SK-N-SH (cell line): ENCODE results near the gene NPDC1. TPM values are rescaled to one million over a fixed set of nuclear protein-coding genes. Genes with fewer than 3 reads are reported as not detected.

Experiments
- CTCF ChIA-PET: fragments of 300-600, 350-600 bp; formaldehyde crosslinking; extraction: SDS; loops from one replicate; lab custom pipeline; 2021; lab: Yijun Ruan, JAX
- POLR2A ChIA-PET: fragments of 350-600 bp; sonication (Branson Sonifier 250); formaldehyde crosslinking; extraction: SDS; loops from one replicate; lab custom pipeline; 2020; ENCODE audit warnings: antibody characterized with exemption, inconsistent platforms; lab: Yijun Ruan, JAX
- DNase-seq: peaks from one replicate; pipeline ENCODE4 v3.0.0; 2012
- H2AFZ ChIP-seq: fragments of 200-600 bp; sonication (generic); 2 replicates; pipeline ENCODE4 v1.8.1; 2016; ENCODE audit warnings: antibody characterized with exemption, mild to moderate bottlenecking, low read depth
- H3F3A ChIP-seq: fragments of 200-600 bp; sonication (generic); replicated peaks from 2 replicates; pipeline ENCODE3; 2016; ENCODE audit warnings: antibody characterized with exemption, mild to moderate bottlenecking; ENCODE audit not compliant: insufficient read depth
- H3K27ac ChIP-seq, 2 experiments: fragments of 200-500 bp in 1 of 2; fragments of 200-600 bp in 1 of 2; sonication (Bioruptor generic) in 1 of 2; sonication (generic), shearing (Covaris generic) in 1 of 2; 2 replicates each; pipeline versions ENCODE4 v1.5.1 to v1.6.1; 2014 to 2016; ENCODE audit warnings: low read depth in 2 of 2, inconsistent platforms in 1 of 2, low read length in 1 of 2, mild to moderate bottlenecking in 1 of 2, mixed read lengths in 1 of 2
- H3K27me3 ChIP-seq: fragments of 200-600 bp; sonication (generic), shearing (Covaris generic); 2 replicates; pipeline ENCODE4 v1.6.1; 2016; ENCODE audit warnings: mixed run types; ENCODE audit not compliant: insufficient read depth
- H3K36me3 ChIP-seq, 2 experiments: fragments of 200-500 bp in 1 of 2; fragments of 200-600 bp in 1 of 2; sonication (Bioruptor generic) in 1 of 2; sonication (generic) in 1 of 2; replicated peaks in 1 of 2; 2 replicates each; pipeline versions ENCODE3 to v1.5.1; 2014 to 2016; ENCODE audit warnings: low read length in 1 of 2, mild to moderate bottlenecking in 1 of 2; ENCODE audit not compliant: insufficient read depth in 2 of 2, control insufficient read depth in 1 of 2
- H3K4me1 ChIP-seq, 2 experiments: fragments of 200-500 bp in 1 of 2; fragments of 200-600 bp in 1 of 2; sonication (Bioruptor generic) in 1 of 2; sonication (generic), shearing (Covaris generic) in 1 of 2; 2 replicates each; pipeline versions ENCODE4 v1.5.1 to v1.6.1; 2014 to 2016; ENCODE audit warnings: low read depth in 1 of 2, low read length in 1 of 2, mixed run types in 1 of 2; ENCODE audit not compliant: insufficient read depth in 2 of 2, control insufficient read depth in 1 of 2
- H3K4me2 ChIP-seq: fragments of 200-600 bp; sonication (generic), shearing (Covaris generic); 2 replicates; pipeline ENCODE4 v1.6.1; 2017; ENCODE audit warnings: mixed run types
- H3K4me3 ChIP-seq, 2 experiments: fragments of 200-500 bp in 1 of 2; fragments of 200-600 bp in 1 of 2; sonication (Bioruptor generic) in 1 of 2; sonication (generic), shearing (Covaris generic) in 1 of 2; 2 replicates each; pipeline versions ENCODE4 v1.5.1 to v1.8.1; 2014 to 2016; ENCODE audit warnings: low read depth in 2 of 2, inconsistent platforms in 1 of 2, low read length in 1 of 2, mild to moderate bottlenecking in 1 of 2, mixed read lengths in 1 of 2, moderate library complexity in 1 of 2
- H3K79me2 ChIP-seq: fragments of 200-600 bp; sonication (generic); 2 replicates; pipeline ENCODE4 v1.8.1; 2017; ENCODE audit warnings: mild to moderate bottlenecking; ENCODE audit not compliant: insufficient read depth
- H3K9ac ChIP-seq: fragments of 200-600 bp; sonication (generic); 2 replicates; pipeline ENCODE4 v1.6.1; 2017; ENCODE audit warnings: mixed run types
- H3K9me2 ChIP-seq: fragments of 200-600 bp; sonication (generic); 2 replicates; pipeline ENCODE4 v1.6.1; 2017; ENCODE audit warnings: mixed run types
- H3K9me3 ChIP-seq: fragments of 200-600 bp; sonication (generic); 2 replicates; pipeline ENCODE4 v1.6.1; 2017; ENCODE audit warnings: mixed run types, mild to moderate bottlenecking, moderate library complexity
- H4K20me1 ChIP-seq: fragments of 200-600 bp; sonication (generic); 2 replicates; pipeline ENCODE4 v1.6.1; 2017; ENCODE audit warnings: mild to moderate bottlenecking, mixed run types; ENCODE audit not compliant: insufficient read depth
- CHD2 ChIP-seq: fragments of 150-350 bp; IDR thresholded peaks from 2 replicates; pipeline ENCODE4 v1.6.1; 2018; ENCODE audit warnings: low read length; ENCODE audit not compliant: partially characterized antibody
- CTCF ChIP-seq: fragments of 200-600 bp; sonication (generic); IDR thresholded peaks from 2 replicates; pipeline ENCODE4 v1.6.1; 2017; ENCODE audit warnings: antibody characterized with exemption, mild to moderate bottlenecking, moderate library complexity
- EZH2phosphoT487 ChIP-seq: fragments of 200-600 bp; sonication (generic); IDR thresholded peaks from 2 replicates; pipeline ENCODE4 v1.6.1; 2017; ENCODE audit warnings: low read depth, mixed run types, mild to moderate bottlenecking, antibody characterized with exemption, moderate library complexity, borderline replicate concordance
- FOSL2 ChIP-seq: IDR thresholded peaks from 2 replicates; pipeline ENCODE4 v1.4.0; 2012; ENCODE audit warnings: low read depth, mild to moderate bottlenecking, moderate library complexity, borderline replicate concordance
- FOXJ3 ChIP-seq: sonication (generic); formaldehyde crosslinking; IDR thresholded peaks from 2 replicates; pipeline ENCODE4 v1.5.1; 2020; ENCODE audit warnings: mild to moderate bottlenecking, missing genetic modification reagents
- GATA2 ChIP-seq: sonication (generic); formaldehyde crosslinking; IDR thresholded peaks from 2 replicates; pipeline ENCODE4 v1.5.0; 2020; ENCODE audit warnings: mild to moderate bottlenecking, missing genetic modification reagents
- IRF3 ChIP-seq: fragments of 150-350 bp; IDR thresholded peaks from 2 replicates; pipeline ENCODE4 v1.6.1; 2016; ENCODE audit warnings: mild to moderate bottlenecking, low read depth, low read length
- JUND ChIP-seq: IDR thresholded peaks from 2 replicates; pipeline ENCODE4 v1.4.0; 2012
- MAX ChIP-seq: IDR thresholded peaks from 2 replicates; pipeline ENCODE4 v1.4.0; 2012; ENCODE audit warnings: low read depth
- MEF2A ChIP-seq: IDR thresholded peaks from 2 replicates; pipeline ENCODE4 v1.4.0; 2012; ENCODE audit warnings: low read depth, borderline replicate concordance
- NFIC ChIP-seq: IDR thresholded peaks from 2 replicates; pipeline ENCODE4 v1.4.0; 2012; ENCODE audit warnings: borderline replicate concordance
- NRF1 ChIP-seq: IDR thresholded peaks from 2 replicates; pipeline ENCODE4 v1.6.1; 2012; ENCODE audit warnings: low read depth, mild to moderate bottlenecking, low read length
- RAD21 ChIP-seq: IDR thresholded peaks from 2 replicates; pipeline ENCODE4 v1.6.1; 2012; ENCODE audit warnings: mild to moderate bottlenecking, low read length
- TAF1 ChIP-seq: IDR thresholded peaks from 2 replicates; pipeline ENCODE4 v1.6.1; 2012; ENCODE audit warnings: low read depth, mild to moderate bottlenecking, low read length, moderate library complexity, borderline replicate concordance
- TCF12 ChIP-seq: IDR thresholded peaks from 2 replicates; pipeline ENCODE4 v1.4.0; 2012
- TEAD4 ChIP-seq: IDR thresholded peaks from 2 replicates; pipeline ENCODE4 v1.4.0; 2012; ENCODE audit warnings: mild to moderate bottlenecking, borderline replicate concordance; ENCODE audit not compliant: insufficient read depth
- YY1 ChIP-seq: IDR thresholded peaks from 2 replicates; pipeline ENCODE4 v1.4.0; 2012; ENCODE audit warnings: low read depth, mild to moderate bottlenecking
- ZBTB33 ChIP-seq: IDR thresholded peaks from 2 replicates; pipeline ENCODE4 v1.4.0; 2012; ENCODE audit warnings: low read depth, borderline replicate concordance
- WGBS: methylation state at CpG from one replicate; pipeline ENCODE4 v1.1.6; 2017; ENCODE audit warnings: low lambda C conversion rate; 5-methylcytosine and 5-hydroxymethylcytosine counted together
- polyA plus RNA-seq, 3 experiments: library from polyadenylated mRNA; depleted of rRNA; stranded (reverse); fragments of >200 nt; gene quantifications; 2 replicates each; pipeline ENCODE4 v1.2.3, GENCODE V29; 2012

NPDC1 gene
- polyA plus RNA-seq, 1 of the 3 experiments (the other 2 are of a cell fraction), result 48.1 TPM

GRCh38 chr9:137013571-137013940 is 32.4 kb downstream of the NPDC1 start:
- no peaks in the 10 kb centered on the region for H3K9me2 ChIP-seq
- H4K20me1 ChIP-seq, result no peaks in the 10 kb centered on the region
- H3K4me1 ChIP-seq, result no peaks in the 10 kb centered on the region
- no peak for DNase-seq
- no peak overlapping the region for H3K4me3 ChIP-seq
- TF ChIP-seq YY1, result no peak
- no peak for TF ChIP-seq TAF1
- TF ChIP-seq FOSL2, result no peak
- no peak for TF ChIP-seq NRF1
- TF ChIP-seq RAD21, result no peak
- TF ChIP-seq JUND, result no peak
- TF ChIP-seq EZH2phosphoT487, result no peak
- TF ChIP-seq TEAD4, result no peak
- no peak for TF ChIP-seq TCF12
- no peak for TF ChIP-seq CTCF
- TF ChIP-seq MAX, result no peak
- no peak overlapping the region for H3K27ac ChIP-seq
- no peaks in the 10 kb centered on the region for H3K27me3 ChIP-seq
- H3K79me2 ChIP-seq, result no peaks in the 10 kb centered on the region
- peaks cover 0 to 23% of the 10 kb centered on the region in 2 experiments for H3K36me3 ChIP-seq
- no peak overlapping the region for H3K4me2 ChIP-seq
- no peaks in the 10 kb centered on the region for H3K9me3 ChIP-seq
- H3K9ac ChIP-seq, result no peak overlapping the region
- no peak overlapping the region for H2AFZ ChIP-seq
- 97% methylated on average over 10 of the region's 20 CpGs for WGBS
- no peaks in the 10 kb centered on the region for H3F3A ChIP-seq
- CTCF ChIA-PET, result interaction anchor here (0.9 to 1.6 kb wide), 2 partner anchors 16 to 36 kb away, joined by 3 to 6 read pairs; partner anchors contain the start of gene PTGDS
- POLR2A ChIA-PET, result no interaction called here

- no peaks in the 10 kb centered on the region for H3K79me2 ChIP-seq
- TF ChIP-seq FOSL2 (no peak), RAD21 (no peak), IRF3 (no peak), CHD2 (no peak), TEAD4 (no peak), YY1 (no peak), GATA2 (CRISPR knock-in tag) (no peak), FOXJ3 (CRISPR knock-in tag) (no peak), CTCF (no peak), NRF1 (no peak), ZBTB33 (no peak), NFIC (no peak), MEF2A (no peak)
These were observed 33.0 kb downstream of the NPDC1 start for GRCh38 chr9:137012694-137013570.

More at GRCh38 chr9:137012694-137013570, 33.0 kb downstream of the NPDC1 start:
- ChIA-PET POLR2A (no interaction called here), CTCF (interaction anchor here (0.9 to 2.2 kb wide), 5 partner anchors 16 to 36 kb away, joined by 3 to 10 read pairs (median 3); partner anchors contain the start of gene PTGDS)
- no peak overlapping the region for H2AFZ ChIP-seq
- peak; percentile 63 for DNase-seq
- no peaks in the 10 kb centered on the region for H3F3A ChIP-seq
- H3K9me2 ChIP-seq, result no peaks in the 10 kb centered on the region
- H3K9me3 ChIP-seq, result no peaks in the 10 kb centered on the region
- H4K20me1 ChIP-seq, result no peaks in the 10 kb centered on the region
- no peak overlapping the region for H3K9ac ChIP-seq
- no peaks in the 10 kb centered on the region for H3K4me1 ChIP-seq
- peaks cover 0 to 23% of the 10 kb centered on the region in 2 experiments for H3K36me3 ChIP-seq
- WGBS, result 95% methylated on average over 41 of the region's 67 CpGs
- H3K27me3 ChIP-seq, result no peaks in the 10 kb centered on the region
- no peak overlapping the region for H3K27ac ChIP-seq
- H3K4me3 ChIP-seq, result no peak overlapping the region
- no peak overlapping the region for H3K4me2 ChIP-seq
